Activated CD8-positive, alpha-beta memory T cell treated with anti-CD3 and anti-CD28 coated beads, Interleukin-2, amount 50 U/mL, for 24 hours (primary cell): ENCODE measurements around the gene RPH3AL.

ENCODE experiments used
- DNase-seq: peaks from one replicate; pipeline ENCODE4 v3.0.0-alpha.2; 2020; ENCODE audit errors: extremely low read depth

Gene RPH3AL

DNA sequence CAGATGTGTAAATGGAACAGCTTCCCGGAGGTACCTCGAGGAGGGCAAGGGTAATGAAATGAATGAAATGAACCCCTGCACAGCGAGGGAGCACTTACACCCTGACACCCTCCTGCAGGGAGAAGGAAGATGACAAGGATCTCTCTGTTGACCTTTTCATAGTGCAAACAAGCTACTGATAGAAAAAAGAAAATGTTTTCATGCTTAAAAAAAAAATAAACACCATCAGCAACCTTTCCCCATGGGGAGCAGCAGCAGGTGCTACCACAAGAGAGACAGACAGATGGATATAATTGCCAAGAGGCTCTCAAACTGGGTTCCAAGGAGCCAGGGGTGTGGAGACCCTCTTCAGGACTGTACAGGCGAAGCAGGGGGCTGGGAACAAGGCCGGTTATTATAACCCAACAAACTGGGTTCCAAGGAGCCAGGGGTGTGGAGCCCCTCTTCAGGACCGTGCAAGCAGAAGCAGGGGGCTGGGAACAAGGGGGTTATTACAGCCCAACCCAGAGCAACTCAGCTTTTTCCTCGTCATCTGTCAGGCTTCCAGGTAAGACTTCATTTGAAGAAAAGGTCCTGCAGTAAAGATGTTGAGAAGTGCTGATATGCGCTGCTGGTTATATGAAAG, 718 bp upstream of the RPH3AL start:
- no peak for DNase-seq

DNA sequence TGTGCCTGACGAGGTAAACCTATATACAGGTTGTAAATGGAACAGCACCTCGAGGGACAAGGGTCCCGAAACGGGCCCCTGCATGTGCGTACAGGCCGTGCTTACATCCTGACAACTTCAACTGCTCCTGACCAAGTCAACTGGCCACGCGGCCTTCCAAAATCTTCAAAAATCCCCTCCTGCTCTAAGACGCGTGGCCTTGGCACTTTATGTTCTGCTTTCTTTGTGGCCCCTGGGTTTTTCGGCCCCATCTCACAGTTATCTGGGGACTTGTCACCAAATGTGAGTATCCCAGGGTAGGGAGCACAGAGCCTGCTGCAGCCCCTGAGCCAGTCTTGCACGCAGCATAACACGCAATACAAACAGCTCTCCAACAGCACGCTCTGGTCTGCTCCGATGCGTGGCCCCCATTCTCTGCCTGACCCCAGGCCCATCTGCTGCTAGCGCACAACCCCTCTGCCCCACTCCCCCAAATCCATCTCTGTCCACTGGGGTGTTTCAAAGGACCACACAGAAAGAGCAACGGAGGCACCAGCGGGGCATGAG, 659 bp downstream of the RPH3AL start:
- no peak for DNase-seq

GRCh38 chr17:351449-351738, 1.2 kb downstream of the RPH3AL start:
- no peak for DNase-seq

GRCh38 chr17:350706-351448, 1.7 kb downstream of the RPH3AL start:
- DNase-seq, result no peak

DNA sequence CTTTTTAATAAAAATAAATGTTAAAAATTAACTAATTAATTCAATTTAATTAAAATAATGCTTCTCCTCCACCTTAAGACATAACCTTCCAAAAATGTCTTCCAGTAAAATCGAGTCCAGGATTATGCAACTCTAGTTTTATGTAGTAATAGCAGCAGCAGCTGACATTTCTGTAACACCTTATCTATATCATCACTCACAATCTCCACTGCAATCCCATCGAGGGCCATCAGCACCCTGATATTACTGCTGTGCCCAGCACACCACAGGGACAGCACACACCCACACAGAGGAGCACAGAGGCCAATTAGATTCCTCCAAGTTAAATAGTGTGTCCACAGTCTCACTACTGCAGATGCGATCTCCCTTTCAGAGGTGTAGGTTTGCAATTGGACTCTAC, 2.9 kb downstream of the RPH3AL start:
- DNase-seq, result no peak

DNA sequence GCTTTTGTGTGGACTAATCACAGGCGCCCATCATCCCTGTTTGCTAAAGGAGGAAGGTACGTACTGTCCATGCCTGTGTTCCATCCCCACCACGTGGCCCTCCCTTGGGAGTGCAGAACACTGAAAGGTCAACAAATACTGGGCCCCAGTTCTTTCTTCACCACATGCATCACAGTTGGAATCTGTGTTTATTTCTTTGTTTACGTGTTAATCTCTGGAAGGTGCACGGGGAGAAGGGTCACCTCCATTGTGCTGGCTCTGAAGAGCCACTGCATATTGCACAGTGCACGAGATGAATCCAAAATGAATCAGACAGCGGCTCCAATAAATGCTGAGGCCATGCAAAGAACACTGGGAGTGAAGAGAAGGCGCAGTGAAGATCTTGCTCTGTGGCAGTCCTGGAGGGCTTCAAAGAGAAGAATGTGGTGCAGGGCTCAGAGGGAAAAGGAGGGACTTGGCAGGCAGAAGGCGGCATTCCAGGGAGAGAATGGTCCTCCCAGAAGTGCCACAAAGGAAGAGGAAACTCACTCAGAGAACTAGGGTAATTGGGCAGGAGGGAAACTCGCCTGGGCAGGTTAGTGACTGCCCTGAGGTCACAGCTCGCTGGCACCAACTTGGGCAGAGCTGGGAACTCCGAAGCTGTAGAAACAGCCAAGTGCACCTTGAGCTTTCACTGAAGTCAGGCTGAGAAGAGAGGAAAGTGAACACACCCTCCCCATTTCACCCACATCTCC, 3.7 kb downstream of the RPH3AL start:
- no peak for DNase-seq

DNA sequence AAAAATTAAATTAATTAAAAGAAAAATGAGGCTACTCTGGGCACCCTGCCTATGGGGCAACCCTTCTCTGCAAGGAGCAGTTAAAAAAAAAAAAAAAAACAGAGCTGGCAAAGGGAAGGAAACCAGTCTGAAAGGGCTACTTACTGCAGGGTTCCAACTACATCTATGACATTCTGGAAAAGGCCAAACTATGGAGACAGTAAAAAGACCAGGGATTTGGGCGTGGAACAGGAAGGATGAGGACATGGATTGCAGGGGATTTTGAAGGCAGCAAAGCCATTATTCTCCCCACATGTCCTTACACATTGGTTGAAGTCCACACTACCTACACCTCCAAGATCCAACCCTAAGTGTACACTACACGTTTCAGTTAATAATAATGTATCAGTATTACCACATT, 4.6 kb downstream of the RPH3AL start:
- DNase-seq, result no peak

- no peak for DNase-seq
Observed at GRCh38 chr17:347309-347899, 5.2 kb downstream of the RPH3AL start.

DNA sequence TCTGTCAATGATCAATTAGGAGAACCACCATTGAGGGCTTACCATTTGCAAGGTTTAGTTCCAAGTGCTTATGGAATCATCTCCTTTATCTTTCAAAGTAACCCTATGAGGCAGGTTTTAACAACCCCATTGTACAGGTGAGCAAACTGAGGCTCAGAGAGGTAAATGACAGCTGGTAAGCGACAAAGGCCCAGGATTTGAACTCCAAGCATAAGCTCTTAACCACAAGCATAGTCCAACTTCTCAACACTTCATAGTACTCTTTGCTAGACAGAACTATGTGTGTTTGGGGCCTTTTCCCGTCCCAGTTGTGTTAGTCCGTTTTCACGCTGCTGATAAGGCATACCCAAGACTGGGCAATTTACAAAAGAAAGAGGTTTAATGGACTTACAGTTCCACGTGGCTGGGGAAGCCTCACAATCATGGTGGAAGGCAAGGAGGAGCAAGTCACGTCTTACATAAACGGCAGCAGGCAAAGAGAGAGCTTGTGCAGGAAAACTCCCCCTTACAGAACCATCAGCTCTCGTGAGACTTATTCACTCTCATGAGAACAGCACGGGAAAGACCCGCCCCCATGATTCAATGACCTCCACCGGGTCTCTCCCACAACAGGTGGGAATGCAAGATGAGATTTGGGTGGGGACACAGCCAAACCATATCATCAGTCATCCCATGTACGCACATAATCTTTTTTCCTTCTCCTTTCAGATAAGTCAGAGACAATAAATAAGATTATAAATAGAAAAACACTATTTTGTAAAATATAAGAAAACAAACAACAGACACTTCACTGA, 6.4 kb downstream of the RPH3AL start:
- no peak for DNase-seq

DNA sequence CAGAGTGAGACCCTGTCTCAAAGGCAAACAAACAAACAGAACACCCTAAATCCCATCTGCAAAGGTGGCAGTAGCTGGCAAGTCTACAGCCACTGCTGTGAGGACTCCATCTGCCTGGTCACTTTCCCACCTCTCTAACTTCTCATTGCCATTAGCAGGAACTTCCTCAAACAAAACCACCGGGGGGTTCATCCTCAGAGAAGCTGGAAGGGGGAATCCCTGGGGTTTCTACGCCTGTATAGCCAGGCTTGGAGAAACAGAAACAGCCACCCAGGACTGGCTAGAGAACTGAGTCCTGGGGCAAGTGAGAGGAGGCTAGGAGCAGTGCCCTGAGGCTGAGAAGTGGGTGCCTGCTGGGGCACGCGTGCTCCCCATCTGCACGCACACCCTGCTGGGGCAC, 7.3 kb downstream of the RPH3AL start:
- DNase-seq, result no peak

DNA sequence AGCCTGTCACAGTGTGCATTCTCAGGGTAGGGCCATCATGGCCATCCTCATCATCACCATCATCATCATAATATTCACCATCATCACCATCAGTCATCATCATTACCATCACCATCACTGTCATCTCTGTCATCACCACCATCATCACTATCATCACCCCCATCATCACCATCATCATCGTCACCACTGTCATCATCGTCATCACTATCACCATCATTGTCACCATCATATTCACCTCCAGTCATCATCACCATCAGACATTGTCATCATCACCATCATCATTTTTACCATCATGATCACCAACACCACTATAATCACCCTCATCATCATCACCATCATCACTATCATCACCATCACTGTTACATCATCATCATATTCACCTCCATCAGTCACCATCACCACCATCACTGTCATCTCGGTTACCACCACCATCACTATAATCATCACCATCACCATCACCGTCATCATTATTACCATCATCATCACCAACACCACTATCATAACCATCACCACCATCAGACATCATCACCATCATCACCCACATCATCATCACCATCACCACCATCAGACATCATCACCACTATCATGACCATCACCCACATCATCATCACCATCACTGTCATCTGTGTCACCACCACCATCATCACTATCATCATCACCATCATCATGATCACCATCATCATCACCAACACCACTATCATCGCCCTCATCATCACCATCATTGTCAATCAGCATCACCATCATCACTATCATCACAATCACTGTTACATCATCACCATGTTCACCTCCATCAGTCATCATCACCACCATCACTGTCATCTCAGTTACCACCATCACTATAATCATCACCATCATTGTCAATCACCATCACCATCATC, 8.5 kb downstream of the RPH3AL start:
- DNase-seq, result no peak

DNA sequence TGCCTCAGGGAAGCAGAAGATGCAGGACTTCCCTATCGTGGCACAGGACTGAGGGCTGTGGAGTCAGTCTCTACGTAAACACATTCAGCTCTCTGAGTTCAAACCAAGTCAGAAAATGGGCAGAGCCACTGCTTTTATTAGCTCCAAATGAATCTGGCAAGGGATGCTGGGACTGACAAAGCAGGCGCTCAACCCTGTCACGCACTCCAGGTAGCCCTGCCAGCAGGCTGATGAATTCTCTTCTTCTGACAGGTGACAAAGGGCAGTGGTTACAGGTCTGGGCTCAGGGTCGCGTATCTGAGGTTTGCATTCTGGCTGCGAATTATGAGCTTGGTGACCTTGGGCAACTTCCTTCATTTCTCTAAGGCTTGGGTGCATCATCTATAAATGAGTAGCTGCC, 9.4 kb downstream of the RPH3AL start:
- no peak for DNase-seq

DNA sequence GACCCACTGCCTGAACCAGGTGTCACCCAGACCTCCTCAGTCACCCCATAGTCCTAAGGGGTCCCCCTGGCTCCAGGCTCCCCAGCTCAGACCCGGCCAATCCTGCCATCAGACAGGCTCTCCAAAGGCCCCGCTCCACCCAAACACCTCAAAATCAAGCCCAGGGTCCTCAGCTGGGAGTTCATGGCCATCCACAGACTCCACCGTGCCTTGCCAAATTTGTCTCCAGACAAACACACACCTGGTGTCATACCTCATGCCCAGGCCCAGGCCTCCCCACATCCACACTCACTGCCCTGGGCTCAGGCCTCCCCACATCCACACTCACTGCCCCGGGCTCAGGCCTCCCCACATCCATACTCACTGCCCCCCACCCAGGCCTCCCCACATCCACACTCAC, 12.5 kb downstream of the RPH3AL start:
- DNase-seq, result no peak

DNA sequence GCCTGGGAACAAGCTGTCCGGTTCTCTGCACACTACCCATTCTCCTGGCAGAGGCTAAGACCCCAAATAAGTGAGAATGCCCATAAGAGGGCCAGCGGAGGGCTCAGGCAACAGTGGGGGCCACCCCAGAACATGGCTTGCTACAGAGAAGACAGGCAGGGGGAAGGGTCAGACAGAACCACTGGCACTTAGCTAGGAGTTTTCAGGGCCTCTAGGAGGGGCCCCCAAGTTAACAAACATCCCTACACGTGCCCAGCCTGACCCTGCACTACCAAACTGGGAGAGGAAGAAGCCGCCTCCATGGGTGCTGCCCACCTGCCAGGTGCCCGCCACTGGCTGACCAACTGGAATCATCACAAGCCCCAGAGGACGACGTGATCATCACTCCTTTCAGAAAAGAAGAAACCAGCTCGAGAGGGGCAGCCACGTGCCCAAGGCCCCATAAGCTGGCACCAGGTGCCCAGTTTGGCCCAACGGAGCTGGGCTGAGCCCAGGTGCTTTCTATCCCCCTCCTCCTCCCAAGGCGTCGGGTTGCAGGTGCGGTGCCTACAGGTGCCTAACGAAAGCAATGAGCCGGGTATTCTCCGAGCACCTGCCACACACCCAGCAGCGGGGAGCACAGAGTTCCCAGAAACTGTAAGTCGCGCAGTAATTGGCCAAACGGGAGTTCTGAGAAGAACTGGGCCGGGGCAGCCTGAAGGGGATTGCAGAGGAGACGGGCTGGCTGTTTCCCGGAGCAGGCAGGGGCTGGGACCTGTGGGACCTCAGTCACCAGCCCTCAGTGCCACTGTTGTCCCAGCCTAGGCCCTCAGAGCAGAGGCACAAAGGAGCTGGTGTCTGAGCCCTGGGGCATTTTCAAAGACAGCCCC, 13.2 kb downstream of the RPH3AL start:
- no peak for DNase-seq

DNA sequence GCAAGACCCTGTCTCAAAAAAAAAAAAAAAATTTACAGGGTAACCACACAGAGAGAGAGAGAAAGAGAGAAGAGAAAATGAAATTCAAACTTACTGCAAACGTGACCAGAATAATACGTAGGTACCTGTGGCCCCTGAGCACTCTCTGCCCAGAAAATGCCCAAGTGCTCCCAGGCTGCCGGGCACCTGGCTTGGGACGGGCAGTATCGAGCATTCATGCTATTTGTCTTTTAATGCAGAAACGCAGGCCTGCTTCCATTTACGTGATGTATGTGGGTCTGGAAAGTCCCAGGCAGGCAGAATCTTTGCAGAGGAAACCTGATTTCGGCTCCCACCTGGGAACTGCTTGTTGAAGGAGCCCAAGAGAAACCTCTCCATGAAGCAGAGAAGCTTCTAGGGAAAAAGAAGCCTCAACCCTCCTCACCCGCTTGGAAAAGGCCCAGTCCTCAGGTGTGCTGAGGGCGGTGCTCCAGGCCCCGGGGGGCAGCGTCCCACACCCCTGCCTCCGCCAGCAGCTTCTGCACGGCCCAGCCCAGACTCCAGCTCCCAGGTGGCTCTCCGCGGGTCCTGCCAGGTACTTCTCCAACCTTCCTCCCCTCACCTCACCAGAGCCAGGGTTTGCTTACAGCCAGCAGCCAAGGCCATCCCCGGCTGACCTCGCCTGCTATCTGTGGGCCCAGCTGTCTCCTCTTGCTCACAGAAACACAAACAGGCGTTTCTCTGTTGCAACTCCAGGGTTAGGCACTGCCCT, 14.0 kb downstream of the RPH3AL start:
- no peak for DNase-seq

DNA sequence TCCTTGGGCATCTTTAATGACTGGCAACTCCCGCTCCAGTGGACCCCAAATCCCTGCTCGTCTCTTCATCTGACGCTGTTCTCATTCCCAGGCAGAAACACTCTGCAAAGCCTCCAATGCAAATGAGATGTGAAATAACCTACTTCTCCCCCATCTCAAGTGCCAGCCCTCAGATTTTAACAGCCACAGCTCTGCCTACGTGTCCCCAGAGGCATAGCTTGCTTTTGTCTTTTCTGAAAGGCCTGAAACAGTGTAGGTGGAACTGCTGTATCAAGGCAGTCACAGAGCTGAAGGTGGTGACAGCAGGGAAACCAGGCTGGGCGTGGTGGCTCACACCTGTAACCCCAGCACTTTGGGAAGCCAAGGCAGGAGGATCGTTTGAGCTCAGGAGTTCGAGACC, 14.7 kb downstream of the RPH3AL start:
- DNase-seq, result no peak

DNA sequence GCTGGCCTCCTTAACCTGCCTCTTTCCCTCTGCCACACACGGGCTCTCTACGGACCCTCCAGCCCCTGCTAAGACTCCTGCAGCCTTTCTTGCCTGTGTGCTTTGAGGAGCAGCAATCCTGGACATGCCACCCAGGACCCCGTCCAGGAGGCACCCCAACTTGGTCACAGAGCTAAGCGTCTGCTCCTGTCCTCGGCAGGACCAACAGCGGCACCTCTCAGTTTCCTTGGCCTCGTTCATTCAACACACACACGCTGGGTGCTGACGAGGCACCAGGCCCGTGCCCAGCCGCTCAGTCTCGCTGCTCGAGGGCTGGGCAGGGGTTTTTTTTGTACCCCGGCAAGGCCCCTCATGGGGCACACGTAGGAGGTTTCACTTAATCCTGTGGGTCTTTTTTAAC, 15.2 kb downstream of the RPH3AL start:
- no peak for DNase-seq

- DNase-seq, result no peak
Observed at GRCh38 chr17:337022-337420, 15.6 kb downstream of the RPH3AL start.
